Stimulated activated naive CD4-positive, alpha-beta T cell (primary cell): ENCODE results near the gene ARRDC2.
A peak's percentile ranks its signal among the peaks of the same experiment; 100 is the strongest.
"Not testable (repeated sequence)": the region's sequence is repeated elsewhere in the genome, so short reads cannot be mapped to it uniquely, and the experiment has no call there.

ENCODE experiments used
- DNase-seq, 6 experiments: peaks; one replicate each; lab custom pipeline; 2025; lab: John Stamatoyannopoulos, UW

The ARRDC2 gene

GRCh38 chr19:18016209-18016910 lies 8.4 kb downstream of the ARRDC2 start:
- peak in 2 of 6 experiments; percentile 17 to 20 for DNase-seq

GRCh38 chr19:18017275-18018083 lies 9.5 kb downstream of the ARRDC2 start:
- DNase-seq: no peak

- no peak for DNase-seq
These were observed 12.5 kb downstream of the ARRDC2 start for GRCh38 chr19:18020212-18021085.

GRCh38 chr19:18021121-18021755 lies 13.3 kb downstream of the ARRDC2 start:
- peak; percentile 34 to 81 (median 62) for DNase-seq

- DNase-seq: peak; percentile 77 to 94 (median 90)
These were observed 15.8 kb downstream of the ARRDC2 start for GRCh38 chr19:18023622-18024251.

- DNase-seq: no peak
These were observed 19.2 kb downstream of the ARRDC2 start for GRCh38 chr19:18027151-18027550.

GRCh38 chr19:18029617-18030338 lies 21.8 kb downstream of the ARRDC2 start:
- DNase-seq: no peak

GRCh38 chr19:18031401-18031800 lies 23.4 kb downstream of the ARRDC2 start:
- DNase-seq: not testable (repeated sequence)

GRCh38 chr19:18032102-18032501 lies 24.1 kb downstream of the ARRDC2 start:
- DNase-seq: not testable (repeated sequence)

- no peak for DNase-seq
These were observed 33.1 kb downstream of the ARRDC2 start for GRCh38 chr19:18041054-18041453.

- no peak for DNase-seq
These were observed 35.7 kb downstream of the ARRDC2 start for GRCh38 chr19:18043676-18044075.

- peak; percentile 62 to 78 (median 74) for DNase-seq
These were observed 36.9 kb downstream of the ARRDC2 start for GRCh38 chr19:18044825-18045304.

GRCh38 chr19:18045307-18046050 lies 37.5 kb downstream of the ARRDC2 start:
- DNase-seq: no peak

- DNase-seq: no peak
These were observed 38.2 kb downstream of the ARRDC2 start for GRCh38 chr19:18046059-18046718.

GRCh38 chr19:18049385-18049784 lies 41.4 kb downstream of the ARRDC2 start:
- DNase-seq: no peak

- DNase-seq: no peak
These were observed 43.9 kb downstream of the ARRDC2 start for GRCh38 chr19:18051887-18052286.

GRCh38 chr19:18053576-18054219 lies 45.7 kb downstream of the ARRDC2 start:
- DNase-seq: peak in 1 of 6 experiments; percentile 12

GRCh38 chr19:18055967-18056366 lies 48.0 kb downstream of the ARRDC2 start:
- DNase-seq: no peak

- DNase-seq: no peak
These were observed 49.6 kb downstream of the ARRDC2 start for GRCh38 chr19:18057557-18057956.
